GM06990 (cell line): Measurements from ENCODE around the gene PRICKLE4.

Source experiments
- DNase-seq: peaks from one replicate; pipeline ENCODE4 v3.0.0-alpha.2; 2011; ENCODE audit not compliant: insufficient read length; ENCODE audit errors: extremely low read depth
- H3K27me3 ChIP-seq: replicated peaks from 2 replicates; pipeline ENCODE4 v1.6.0; 2011; ENCODE audit warnings: low read length; ENCODE audit not compliant: control insufficient read depth, insufficient read depth
- H3K36me3 ChIP-seq: 2 replicates; pipeline ENCODE4 v1.5.1; 2011; ENCODE audit warnings: low read length; ENCODE audit not compliant: control insufficient read depth, insufficient read depth
- H3K4me3 ChIP-seq: replicated peaks from 2 replicates; pipeline ENCODE4 v1.5.1; 2011; ENCODE audit warnings: low read depth, mild to moderate bottlenecking, control low read depth, low read length
- CTCF ChIP-seq: IDR thresholded peaks from 2 replicates; pipeline ENCODE4 v1.5.1; 2011; ENCODE audit warnings: low read length, control low read depth, mild to moderate bottlenecking, inconsistent platforms; ENCODE audit not compliant: insufficient read depth, poor library complexity, severe bottlenecking

The PRICKLE4 gene

DNA sequence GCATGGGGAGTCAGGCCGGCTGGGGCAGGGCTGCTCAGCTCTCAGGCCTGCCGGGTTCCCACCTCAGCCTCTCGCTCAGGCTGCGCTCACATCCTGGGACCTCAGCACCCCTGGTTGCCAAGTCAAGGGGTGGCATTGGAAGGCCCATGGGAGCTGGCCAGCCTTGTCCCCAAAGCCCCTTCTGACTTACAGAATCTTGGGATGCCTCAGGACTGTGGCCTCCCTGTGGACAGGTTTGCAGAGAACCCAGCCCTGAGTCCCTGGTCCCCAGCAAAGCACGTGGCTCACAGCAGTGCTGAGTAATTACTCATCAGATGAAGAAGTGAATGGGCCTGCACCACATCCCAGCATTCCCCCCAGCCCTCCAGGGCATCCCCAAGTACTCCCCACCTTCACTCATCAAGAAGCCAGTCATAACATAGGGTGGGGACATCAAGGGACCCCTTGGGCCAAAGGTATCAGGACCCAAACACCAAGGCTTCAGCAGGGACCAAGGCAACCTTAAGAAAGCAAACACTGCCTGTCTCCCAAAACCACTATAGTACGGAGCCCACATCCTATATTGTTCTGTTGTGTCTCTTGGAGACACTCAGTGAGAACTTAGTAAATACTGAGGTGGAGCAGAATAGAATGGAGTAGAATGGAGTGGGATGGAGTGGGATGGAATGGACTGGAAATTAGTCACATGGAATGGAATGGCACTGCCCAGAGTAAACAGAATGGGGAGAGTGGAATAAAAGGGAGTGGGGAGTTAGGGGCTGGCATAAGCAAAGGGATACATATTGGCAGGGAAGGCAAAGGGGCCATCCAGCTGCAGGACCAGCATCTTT, 37.0 kb upstream of the PRICKLE4 start:
- Histone ChIP-seq H3K27me3 (no peaks in the 10 kb centered on the region; the same call in none of the 2 replicates), H3K4me3 (no peak overlapping the region), H3K36me3 (no peaks in the 10 kb centered on the region)
- TF ChIP-seq CTCF: no peak
- DNase-seq: no peak

DNA sequence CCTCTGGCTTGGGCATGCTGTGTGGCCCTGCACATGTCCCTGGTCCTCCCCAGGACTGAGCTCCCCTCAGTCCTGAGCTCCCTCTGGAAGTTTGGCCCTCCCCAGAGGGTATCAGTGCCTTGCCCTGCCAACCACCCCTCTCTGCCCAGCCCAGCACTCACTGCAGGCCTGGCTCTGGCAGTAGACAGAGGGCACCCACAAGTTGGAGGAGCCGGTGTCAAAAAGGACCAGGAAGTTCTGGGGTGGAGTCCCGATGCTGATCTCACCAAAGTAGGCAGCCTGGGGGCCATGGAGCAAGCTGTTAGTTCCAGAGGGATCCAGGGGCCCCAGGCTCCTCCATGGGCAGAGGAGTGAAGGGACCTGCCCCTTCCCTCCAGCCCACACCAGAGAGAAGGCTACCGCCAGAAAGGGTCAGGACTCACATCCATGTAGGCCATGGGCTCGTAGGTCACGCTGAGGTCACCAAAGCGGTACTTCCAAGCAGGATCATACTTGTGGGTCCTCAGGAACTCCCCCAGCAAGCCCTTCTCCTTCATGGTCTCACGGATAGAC, 36.3 kb upstream of the PRICKLE4 start:
- Histone ChIP-seq H3K36me3 (no peaks in the 10 kb centered on the region), H3K27me3 (no peaks in the 10 kb centered on the region; the same call in none of the 2 replicates), H3K4me3 (no peak overlapping the region)
- TF ChIP-seq CTCF: no peak
- DNase-seq: no peak

GRCh38 chr6:41746107-41746506, 34.5 kb upstream of the PRICKLE4 start:
- H3K4me3 ChIP-seq: no peak overlapping the region
- no peaks in the 10 kb centered on the region; the same call in none of the 2 replicates for H3K27me3 ChIP-seq
- no peak for DNase-seq
- H3K36me3 ChIP-seq: no peaks in the 10 kb centered on the region
- TF ChIP-seq CTCF: no peak

GRCh38 chr6:41747256-41748101, 33.1 kb upstream of the PRICKLE4 start, which contains the start of gene PGC:
TSS of gene PGC (minus strand) at chr6:41747397. CDS start at chr6:41747334, 63 bp downstream.
- H3K4me3 ChIP-seq: no peak within 1 kb of the TSS
- DNase-seq: no peak
- TF ChIP-seq CTCF: no peak
- H3K27me3 ChIP-seq: no peaks in the 10 kb centered on the region; the same call in none of the 2 replicates
- H3K36me3 ChIP-seq: no peaks in the 10 kb centered on the region

- no peaks in the 10 kb centered on the region; the same call in none of the 2 replicates for H3K27me3 ChIP-seq
- no peaks in the 10 kb centered on the region for H3K36me3 ChIP-seq
- no peak overlapping the region for H3K4me3 ChIP-seq
- no peak for DNase-seq
- no peak for TF ChIP-seq CTCF
These were observed 32.5 kb upstream of the PRICKLE4 start for GRCh38 chr6:41748102-41748477.
